ENCODE data around the gene SHOC1.
"Not testable (repeated sequence)": the region's sequence is repeated elsewhere in the genome, so short reads cannot be mapped to it uniquely, and the experiment has no call there.

The SHOC1 gene

GRCh38 chr9:111805262-111805661 lies 10.5 kb upstream of the SHOC1 start:
- no peak for DNase-seq

- no peak for DNase-seq
These were observed 9.9 kb upstream of the SHOC1 start for GRCh38 chr9:111804636-111805035.

GRCh38 chr9:111803924-111804323 lies 9.2 kb upstream of the SHOC1 start:
- no peak for DNase-seq

GRCh38 chr9:111799915-111800526 lies 5.3 kb upstream of the SHOC1 start:
- no peak for DNase-seq

GRCh38 chr9:111799506-111799905 lies 4.8 kb upstream of the SHOC1 start:
- no peak for DNase-seq

- DNase-seq: peak in 2 of 4 experiments; percentile 19 to 29
These were observed 4.0 kb upstream of the SHOC1 start for GRCh38 chr9:111798786-111799185.

GRCh38 chr9:111795557-111795839 lies 761 bp upstream of the SHOC1 start:
- DNase-seq: no peak

- not testable (repeated sequence) for DNase-seq
These were observed 2.9 kb downstream of the SHOC1 start for GRCh38 chr9:111791821-111792220.

GRCh38 chr9:111789881-111790280 lies 4.9 kb downstream of the SHOC1 start:
- DNase-seq: no peak

- DNase-seq: no peak
These were observed 10.9 kb downstream of the SHOC1 start for GRCh38 chr9:111783857-111784256.

- DNase-seq: no peak
These were observed 11.3 kb downstream of the SHOC1 start for GRCh38 chr9:111783424-111783823.

GRCh38 chr9:111766066-111766465 lies 28.7 kb downstream of the SHOC1 start:
- DNase-seq: peak in 1 of 4 experiments; percentile 2

GRCh38 chr9:111762556-111762955 lies 32.2 kb downstream of the SHOC1 start:
- no peak for DNase-seq

GRCh38 chr9:111759762-111760639 lies 34.7 kb downstream of the SHOC1 start:
- DNase-seq: peak; percentile 64 to 87 (median 82)

GRCh38 chr9:111754800-111755199 lies 39.9 kb downstream of the SHOC1 start:
- DNase-seq: no peak

GRCh38 chr9:111752455-111752854 lies 42.3 kb downstream of the SHOC1 start:
- DNase-seq: peak in 2 of 4 experiments; percentile 10 to 32
